ENCODE data around the gene ACAN. TPM values are rescaled to one million over a fixed set of nuclear protein-coding genes. Genes with fewer than 3 reads are reported as not detected.

ACAN gene
- total RNA-seq, 2 experiments from 2014 or later, result not detected

DNA sequence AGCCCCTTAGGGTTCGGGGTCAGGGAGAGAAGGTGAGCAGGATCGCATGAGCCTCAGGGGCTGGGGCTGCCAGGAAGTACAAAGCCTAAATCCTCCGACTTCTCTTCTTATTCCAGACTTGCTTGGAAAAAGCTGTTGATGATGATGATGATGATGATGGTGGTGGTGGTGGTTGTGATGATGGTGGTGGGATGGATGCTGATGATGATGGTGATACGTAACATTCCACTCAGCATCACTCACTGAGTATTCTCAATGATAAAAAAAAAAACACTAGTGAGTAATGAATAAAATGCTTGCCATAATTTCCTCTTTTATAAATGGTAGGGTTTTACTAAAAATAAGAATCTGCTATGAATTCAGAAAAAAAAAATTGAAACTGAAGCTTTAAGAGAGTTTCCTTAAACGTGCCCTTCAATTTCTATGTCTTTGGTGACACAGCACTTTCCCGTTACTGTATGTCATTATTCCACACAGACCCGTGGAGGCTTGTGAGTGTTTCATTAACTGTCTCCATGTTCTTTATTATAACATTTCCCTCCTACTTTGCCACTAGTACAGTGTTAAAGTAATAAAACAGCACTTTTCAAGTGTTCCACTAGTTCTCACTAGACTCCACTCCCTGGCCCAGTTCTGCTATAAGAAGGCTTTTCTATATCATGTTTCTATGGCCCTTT lies 5.4 kb upstream of the ACAN start:
- Histone ChIP-seq H3K27ac (ENCODE audit: low read depth in 1 of 2, low read length in 2 of 2) (no peak overlapping the region), H3K27me3 (ENCODE audit: control insufficient read depth in 1 of 2, insufficient read depth in 2 of 2, low read length in 2 of 2) (peaks cover 23 to 73% of the 10 kb centered on the region in 2 experiments), H3K4me1 (ENCODE audit: insufficient read depth, low read length) (no peaks in the 10 kb centered on the region), H3K4me3 (ENCODE audit: low read length) (no peak overlapping the region), H3K9me3 (ENCODE audit: control insufficient read depth in 1 of 2, insufficient read depth in 1 of 2, low read length in 2 of 2) (peaks cover 0 to 3% of the 10 kb centered on the region in 2 experiments), H3K36me3 (ENCODE audit: insufficient read depth, low read length) (no peaks in the 10 kb centered on the region)
- no peak for ATAC-seq (ENCODE audit: poor library complexity)
- H3K9me3 Mint-ChIP-seq, result no peaks in the 10 kb centered on the region
- intact Hi-C loops (cut with DNase I, micrococcal nuclease), result no loop called here
- no peak for TF ChIP-seq CTCF (IDR thresholded peaks at IDR 0.05)
- ChIA-PET POLR2A (no interaction called here), CTCF (no interaction called here)
- H3K36me3 Mint-ChIP-seq (ENCODE audit: low read depth), result no peaks in the 10 kb centered on the region
- H3K27me3 Mint-ChIP-seq, result peaks cover 93% of the 10 kb centered on the region
- no peak overlapping the region for H3K27ac Mint-ChIP-seq
- DNase-seq, result no peak
- no peak overlapping the region for H3K4me3 Mint-ChIP-seq
- peaks cover 4% of the 10 kb centered on the region for H3K4me1 Mint-ChIP-seq (ENCODE audit: low read depth)

DNA sequence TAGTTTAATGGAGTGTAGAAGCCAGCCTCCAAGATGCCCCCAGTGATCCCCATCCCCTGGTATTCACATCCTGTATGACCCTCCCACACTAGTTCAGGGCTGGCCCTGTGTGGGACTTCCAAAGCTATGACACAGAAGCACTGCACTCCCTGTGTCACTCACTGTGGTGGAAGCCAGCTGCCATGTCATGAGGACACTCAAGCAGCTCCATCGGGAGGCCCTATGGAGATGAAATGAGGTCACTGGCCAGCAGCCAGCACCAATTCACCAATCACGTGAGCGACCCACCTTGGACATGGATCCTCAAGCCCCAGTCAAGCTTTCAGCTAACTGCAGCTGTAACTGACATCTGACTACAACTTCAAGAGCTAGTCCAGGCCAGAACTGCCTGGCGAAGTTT lies 3.9 kb upstream of the ACAN start:
- no peak overlapping the region for H3K4me3 Mint-ChIP-seq
- intact Hi-C loops (cut with DNase I, micrococcal nuclease), result no loop called here
- H3K9me3 Mint-ChIP-seq, result no peaks in the 10 kb centered on the region
- H3K27ac Mint-ChIP-seq, result no peak overlapping the region
- H3K36me3 Mint-ChIP-seq (ENCODE audit: low read depth), result no peaks in the 10 kb centered on the region
- peaks cover 5% of the 10 kb centered on the region for H3K4me1 ChIP-seq (ENCODE audit: insufficient read depth, low read length)
- H3K9me3 ChIP-seq (ENCODE audit: control insufficient read depth in 1 of 2, insufficient read depth in 1 of 2, low read length in 2 of 2), result peaks cover 0 to 3% of the 10 kb centered on the region in 2 experiments
- H3K4me3 ChIP-seq (ENCODE audit: low read length), result no peak overlapping the region
- no peak overlapping the region for H3K27ac ChIP-seq (ENCODE audit: low read depth in 1 of 2, low read length in 2 of 2)
- H3K27me3 ChIP-seq (ENCODE audit: control insufficient read depth in 1 of 2, insufficient read depth in 2 of 2, low read length in 2 of 2), result peaks cover 32 to 72% of the 10 kb centered on the region in 2 experiments
- no peaks in the 10 kb centered on the region for H3K36me3 ChIP-seq (ENCODE audit: insufficient read depth, low read length)
- no peak for TF ChIP-seq CTCF (IDR thresholded peaks at IDR 0.05)
- DNase-seq (no peak), ATAC-seq (ENCODE audit: poor library complexity) (no peak)
- ChIA-PET POLR2A (no interaction called here), CTCF (no interaction called here)
- peaks cover 86% of the 10 kb centered on the region for H3K27me3 Mint-ChIP-seq
- peaks cover 5% of the 10 kb centered on the region for H3K4me1 Mint-ChIP-seq (ENCODE audit: low read depth)

GRCh38 chr15:88800026-88800425 lies 3.2 kb upstream of the ACAN start:
- Histone ChIP-seq H3K9me3 (ENCODE audit: control insufficient read depth in 1 of 2, insufficient read depth in 1 of 2, low read length in 2 of 2) (peaks cover 0 to 3% of the 10 kb centered on the region in 2 experiments), H3K27me3 (ENCODE audit: control insufficient read depth in 1 of 2, insufficient read depth in 2 of 2, low read length in 2 of 2) (peaks cover 35 to 76% of the 10 kb centered on the region in 2 experiments), H3K27ac (ENCODE audit: low read depth in 1 of 2, low read length in 2 of 2) (no peak overlapping the region), H3K4me1 (ENCODE audit: insufficient read depth, low read length) (peaks cover 5% of the 10 kb centered on the region), H3K36me3 (ENCODE audit: insufficient read depth, low read length) (no peaks in the 10 kb centered on the region), H3K4me3 (ENCODE audit: low read length) (no peak overlapping the region)
- no peak overlapping the region for H3K27ac Mint-ChIP-seq
- H3K4me3 Mint-ChIP-seq, result no peak overlapping the region
- ATAC-seq (ENCODE audit: poor library complexity) (no peak), DNase-seq (no peak)
- ChIA-PET POLR2A (no interaction called here), CTCF (no interaction called here)
- peaks cover 7% of the 10 kb centered on the region for H3K4me1 Mint-ChIP-seq (ENCODE audit: low read depth)
- TF ChIP-seq CTCF (IDR thresholded peaks at IDR 0.05), result no peak
- H3K36me3 Mint-ChIP-seq (ENCODE audit: low read depth), result no peaks in the 10 kb centered on the region
- H3K27me3 Mint-ChIP-seq, result peaks cover 86% of the 10 kb centered on the region
- intact Hi-C loops (cut with DNase I, micrococcal nuclease), result no loop called here
- no peaks in the 10 kb centered on the region for H3K9me3 Mint-ChIP-seq
